HL-60 (cell line): Measurements from ENCODE around the gene EVA1C.

ENCODE experiments used
- DNase-seq, 2 experiments: peaks; one replicate each; pipeline ENCODE4 v3.0.0-alpha.2; 2010 to 2020; ENCODE audit warnings: low read depth in 1 of 2, low spot score in 1 of 2
- H3K27ac ChIP-seq: fragments of 250-450 bp; sonication (Bioruptor Pico); replicated peaks from 2 replicates; pipeline ENCODE4 v1.5.1; 2020; ENCODE audit warnings: mild to moderate bottlenecking, moderate library complexity
- H3K27me3 ChIP-seq: fragments of 250-450 bp; sonication (Bioruptor Pico); 2 replicates; pipeline ENCODE4 v1.5.1; 2021; ENCODE audit warnings: mild to moderate bottlenecking, moderate library complexity; ENCODE audit not compliant: insufficient read depth, poor library complexity, severe bottlenecking
- H3K4me3 ChIP-seq: replicated peaks from 2 replicates; pipeline ENCODE4 v1.5.1; 2011; ENCODE audit warnings: mild to moderate bottlenecking, control low read depth, low read length; ENCODE audit not compliant: insufficient read depth
- GABPA ChIP-seq: IDR thresholded peaks from 2 replicates; pipeline ENCODE4 v1.6.1; 2012; ENCODE audit warnings: low read depth
- POLR2AphosphoS5 ChIP-seq: IDR thresholded peaks from 2 replicates; pipeline ENCODE4 v1.6.1; 2012; ENCODE audit warnings: low read depth
- REST ChIP-seq: IDR thresholded peaks from 2 replicates; pipeline ENCODE4 v1.6.1; 2012; ENCODE audit warnings: low read depth; ENCODE audit not compliant: insufficient replicate concordance
- SPI1 ChIP-seq: IDR thresholded peaks from 2 replicates; pipeline ENCODE4 v1.6.1; 2012; ENCODE audit warnings: low read depth, mild to moderate bottlenecking, borderline replicate concordance
- TF ChIP-seq, protein P1 (sequence below): IDR thresholded peaks from one replicate; pipeline ENCODE4 v1.5.1; 2011; ENCODE audit warnings: low read length, control low read depth, inconsistent platforms; ENCODE audit not compliant: insufficient read depth

Gene EVA1C

DNA sequence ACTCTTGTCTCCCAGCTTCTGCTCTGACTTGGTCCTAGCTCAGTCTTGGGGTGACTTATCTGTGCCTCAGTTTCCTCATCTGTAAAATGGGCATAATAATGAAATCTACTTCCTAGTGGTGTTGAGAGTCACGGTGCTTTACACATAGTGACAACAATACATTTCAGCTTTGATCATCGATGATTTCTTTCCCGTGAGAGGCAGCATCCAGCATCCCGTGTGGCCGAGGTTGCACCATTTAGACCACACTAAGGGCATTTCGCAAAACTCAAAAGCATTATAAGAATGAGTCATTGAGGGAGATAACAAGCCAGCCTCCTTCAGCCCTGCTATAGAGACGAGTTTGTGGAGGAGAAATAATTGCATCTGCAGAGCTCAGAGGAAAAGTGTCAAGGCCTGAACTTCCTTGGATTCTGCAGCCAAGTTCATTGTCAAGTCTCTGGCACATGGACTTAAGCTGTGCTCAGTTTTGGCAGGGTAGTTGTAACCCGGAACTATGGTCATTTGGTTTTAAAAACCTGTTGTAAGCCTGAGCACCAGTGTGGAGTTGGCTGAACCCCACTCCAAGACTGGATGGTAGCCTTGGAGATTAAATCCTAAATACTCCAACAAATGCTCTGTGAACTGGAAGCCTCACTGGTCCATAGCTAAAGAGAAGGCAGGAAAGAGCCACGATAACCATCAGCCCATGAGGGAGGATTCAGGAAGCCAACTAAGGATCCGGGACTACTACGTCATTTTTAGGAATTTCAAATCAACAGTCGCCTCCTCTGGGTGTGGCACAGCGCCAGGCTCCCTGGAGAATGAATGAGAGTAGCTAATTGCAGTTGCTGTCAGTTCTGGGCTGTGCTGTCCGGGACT is 108.6 kb downstream of the EVA1C start:
- Histone ChIP-seq H3K27ac (no peak overlapping the region), H3K4me3 (no peak overlapping the region), H3K27me3 (no peaks in the 10 kb centered on the region)
- no peak for TF ChIP-seq SPI1
- TF ChIP-seq GABPA: no peak
- no peak for TF ChIP-seq POLR2AphosphoS5
- TF ChIP-seq, protein P1, sequence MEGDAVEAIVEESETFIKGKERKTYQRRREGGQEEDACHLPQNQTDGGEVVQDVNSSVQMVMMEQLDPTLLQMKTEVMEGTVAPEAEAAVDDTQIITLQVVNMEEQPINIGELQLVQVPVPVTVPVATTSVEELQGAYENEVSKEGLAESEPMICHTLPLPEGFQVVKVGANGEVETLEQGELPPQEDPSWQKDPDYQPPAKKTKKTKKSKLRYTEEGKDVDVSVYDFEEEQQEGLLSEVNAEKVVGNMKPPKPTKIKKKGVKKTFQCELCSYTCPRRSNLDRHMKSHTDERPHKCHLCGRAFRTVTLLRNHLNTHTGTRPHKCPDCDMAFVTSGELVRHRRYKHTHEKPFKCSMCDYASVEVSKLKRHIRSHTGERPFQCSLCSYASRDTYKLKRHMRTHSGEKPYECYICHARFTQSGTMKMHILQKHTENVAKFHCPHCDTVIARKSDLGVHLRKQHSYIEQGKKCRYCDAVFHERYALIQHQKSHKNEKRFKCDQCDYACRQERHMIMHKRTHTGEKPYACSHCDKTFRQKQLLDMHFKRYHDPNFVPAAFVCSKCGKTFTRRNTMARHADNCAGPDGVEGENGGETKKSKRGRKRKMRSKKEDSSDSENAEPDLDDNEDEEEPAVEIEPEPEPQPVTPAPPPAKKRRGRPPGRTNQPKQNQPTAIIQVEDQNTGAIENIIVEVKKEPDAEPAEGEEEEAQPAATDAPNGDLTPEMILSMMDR: no peak
- TF ChIP-seq REST: no peak
- peak; percentile 39 to 63 for DNase-seq

DNA sequence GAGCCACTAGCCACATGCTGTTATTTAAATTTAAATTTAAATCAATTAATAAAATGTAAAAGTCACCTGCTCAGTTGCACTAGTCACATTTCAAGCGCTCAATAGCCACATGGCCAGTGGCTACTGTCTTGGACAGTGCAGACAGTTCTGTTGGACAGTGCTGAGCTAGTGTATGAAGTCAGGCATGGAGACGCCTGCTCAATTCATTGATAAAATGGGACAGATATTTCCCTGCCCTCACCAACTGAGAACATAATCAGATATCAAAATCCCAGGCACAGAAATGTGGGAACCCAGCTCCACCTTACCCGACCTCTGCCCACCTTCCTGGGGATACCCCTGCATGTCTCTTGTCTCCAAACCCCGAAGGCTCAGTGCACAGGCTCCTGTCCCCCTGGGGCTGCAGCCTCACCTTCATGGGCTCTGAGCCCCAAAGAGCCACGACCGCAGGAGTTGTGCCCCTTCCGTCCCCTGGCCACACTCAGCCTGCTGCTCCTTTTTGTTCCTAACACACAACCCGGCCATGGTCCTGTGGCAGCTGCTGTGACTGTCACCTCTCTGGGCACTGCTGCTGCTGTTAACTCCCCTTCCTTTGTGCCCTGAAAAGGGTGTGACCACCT is 109.3 kb downstream of the EVA1C start:
- TF ChIP-seq REST (no peak), GABPA (no peak)
- no peak for DNase-seq
- no peaks in the 10 kb centered on the region for H3K27me3 ChIP-seq
- no peak overlapping the region for H3K27ac ChIP-seq
- H3K4me3 ChIP-seq: no peak overlapping the region

GRCh38 chr21:32523463-32523862 is 111.0 kb downstream of the EVA1C start:
- Histone ChIP-seq H3K27me3 (no peaks in the 10 kb centered on the region), H3K27ac (no peak overlapping the region), H3K4me3 (no peak overlapping the region)
- no peak for TF ChIP-seq POLR2AphosphoS5
- no peak for TF ChIP-seq REST
- TF ChIP-seq, protein P1: no peak
- TF ChIP-seq SPI1: no peak
- no peak for TF ChIP-seq GABPA
- no peak for DNase-seq
